Astrocyte (in vitro differentiated cells and primary cell): ENCODE measurements around the gene KLC3. TPM values are rescaled to one million over a fixed set of nuclear protein-coding genes. Genes with fewer than 3 reads are reported as not detected.

Experiments used
- DNase-seq: peaks from one replicate; pipeline ENCODE4 v3.0.0-alpha.2; 2010; ENCODE audit warnings: low read depth
- FAIRE-seq: peaks from 2 replicates; lab custom pipeline; 2011; peaks lifted over from hg19 to GRCh38; lab: Jason Lieb, UNC
- H2AFZ ChIP-seq: 2 replicates; pipeline ENCODE4 v1.6.0; 2012; ENCODE audit warnings: low read depth, low read length, inconsistent platforms
- H3K27ac ChIP-seq: 2 replicates; pipeline ENCODE4 v1.5.1; 2011; ENCODE audit warnings: low read depth, low read length, inconsistent platforms
- H3K27me3 ChIP-seq: 2 replicates; pipeline ENCODE4 v1.6.0; 2011; ENCODE audit warnings: low read length, inconsistent platforms; ENCODE audit not compliant: insufficient read depth
- H3K36me3 ChIP-seq: 2 replicates; pipeline ENCODE4 v1.5.1; 2011; ENCODE audit warnings: low read length, inconsistent platforms; ENCODE audit not compliant: insufficient read depth
- H3K4me1 ChIP-seq: 2 replicates; pipeline ENCODE4 v1.5.1; 2011; ENCODE audit warnings: low read length, inconsistent platforms; ENCODE audit not compliant: insufficient read depth
- H3K4me2 ChIP-seq: 2 replicates; pipeline ENCODE4 v1.6.0; 2012; ENCODE audit warnings: low read length, inconsistent platforms
- H3K4me3 ChIP-seq: 2 replicates; pipeline ENCODE4 v1.5.1; 2011; ENCODE audit warnings: low read depth, mild to moderate bottlenecking, low read length, inconsistent platforms; ENCODE audit not compliant: insufficient read depth
- H3K79me2 ChIP-seq: 2 replicates; pipeline ENCODE4 v1.6.0; 2012; ENCODE audit warnings: mild to moderate bottlenecking, low read length, inconsistent platforms; ENCODE audit not compliant: insufficient read depth
- H3K9ac ChIP-seq: 2 replicates; pipeline ENCODE4 v1.6.0; 2012; ENCODE audit warnings: mild to moderate bottlenecking, low read length, inconsistent platforms
- H3K9me3 ChIP-seq: 2 replicates; pipeline ENCODE4 v1.5.1; 2012; ENCODE audit warnings: low read depth, mild to moderate bottlenecking, low read length, inconsistent platforms; ENCODE audit not compliant: insufficient read depth
- H4K20me1 ChIP-seq: 2 replicates; pipeline ENCODE4 v1.6.0; 2012; ENCODE audit warnings: low read length, inconsistent platforms; ENCODE audit not compliant: insufficient read depth
- H3K27ac Mint-ChIP-seq: one replicate; pipeline ENCODE4 v1.8.0; 2021; ENCODE audit warnings: mild to moderate bottlenecking, mixed read lengths; ENCODE audit not compliant: unreplicated experiment
- H3K27me3 Mint-ChIP-seq: one replicate; pipeline ENCODE4 v1.8.0; 2021; ENCODE audit warnings: low read depth, mixed read lengths; ENCODE audit not compliant: unreplicated experiment
- H3K36me3 Mint-ChIP-seq: one replicate; pipeline ENCODE4 v1.8.0; 2021; ENCODE audit warnings: low read depth, mixed read lengths; ENCODE audit not compliant: unreplicated experiment
- H3K4me1 Mint-ChIP-seq: one replicate; pipeline ENCODE4 v1.8.0; 2021; ENCODE audit warnings: low read depth, mixed read lengths; ENCODE audit not compliant: unreplicated experiment
- H3K4me3 Mint-ChIP-seq: one replicate; pipeline ENCODE4 v1.8.0; 2021; ENCODE audit warnings: mild to moderate bottlenecking, moderate library complexity, mixed read lengths; ENCODE audit not compliant: unreplicated experiment
- H3K9me3 Mint-ChIP-seq: one replicate; pipeline ENCODE4 v1.8.0; 2021; ENCODE audit warnings: mild to moderate bottlenecking, mixed read lengths; ENCODE audit not compliant: unreplicated experiment
- CTCF ChIP-seq: IDR thresholded peaks from 2 replicates; pipeline ENCODE4 v1.5.1; 2011; ENCODE audit warnings: low read depth, mild to moderate bottlenecking, inconsistent platforms, low read length, moderate library complexity; ENCODE audit not compliant: insufficient read depth
- EZH2 ChIP-seq: IDR thresholded peaks from 2 replicates; pipeline ENCODE4 v1.6.1; 2012; ENCODE audit warnings: mild to moderate bottlenecking, low read length, inconsistent platforms; ENCODE audit not compliant: insufficient read depth
- total RNA-seq: library from RNA; stranded (reverse); gene quantifications from 2 replicates; pipeline ENCODE4 v1.2.1, GENCODE V29; 2021

Gene KLC3
- total RNA-seq, 1 donor from 2014 or later: 1.2 TPM

- no peaks in the 10 kb centered on the region for H4K20me1 ChIP-seq
- H3K4me2 ChIP-seq: no peak overlapping the region
- no peak for FAIRE-seq
- H3K9me3 ChIP-seq: no peaks in the 10 kb centered on the region
- no peak overlapping the region for H3K27ac ChIP-seq
- no peak for DNase-seq
- peaks cover 7% of the 10 kb centered on the region for H3K27me3 ChIP-seq
- peaks cover 18% of the 10 kb centered on the region for H3K27me3 Mint-ChIP-seq
- no peak overlapping the region for H3K4me3 Mint-ChIP-seq
- H3K79me2 ChIP-seq: no peaks in the 10 kb centered on the region
- TF ChIP-seq CTCF (no peak), EZH2 (no peak)
- H3K36me3 ChIP-seq: no peaks in the 10 kb centered on the region
- no peak overlapping the region for H2AFZ ChIP-seq
- H3K4me1 ChIP-seq: peaks cover 7% of the 10 kb centered on the region
- H3K4me3 ChIP-seq: no peak overlapping the region
- H3K9ac ChIP-seq: no peak overlapping the region
- no peaks in the 10 kb centered on the region for H3K36me3 Mint-ChIP-seq
- H3K27ac Mint-ChIP-seq: no peak overlapping the region
- H3K4me1 Mint-ChIP-seq: peaks cover 2% of the 10 kb centered on the region
- H3K9me3 Mint-ChIP-seq: no peaks in the 10 kb centered on the region
Observed at GRCh38 chr19:45324349-45324907, 16.1 kb upstream of the KLC3 start.

GRCh38 chr19:45327404-45328143 is 13.0 kb upstream of the KLC3 start:
- Histone ChIP-seq H2AFZ (no peak overlapping the region), H3K4me2 (no peak overlapping the region), H3K9me3 (no peaks in the 10 kb centered on the region), H3K4me3 (no peak overlapping the region), H3K4me1 (peaks cover 7% of the 10 kb centered on the region), H3K79me2 (no peaks in the 10 kb centered on the region), H3K27me3 (peaks cover 7% of the 10 kb centered on the region), H3K36me3 (no peaks in the 10 kb centered on the region), H4K20me1 (no peaks in the 10 kb centered on the region), H3K9ac (no peak overlapping the region), H3K27ac (no peak overlapping the region)
- no peak for TF ChIP-seq CTCF
- TF ChIP-seq EZH2: no peak
- Mint-ChIP-seq H3K4me1 (peaks cover 2% of the 10 kb centered on the region), H3K4me3 (no peak overlapping the region), H3K27ac (no peak overlapping the region), H3K36me3 (no peaks in the 10 kb centered on the region), H3K27me3 (peaks cover 11% of the 10 kb centered on the region), H3K9me3 (no peaks in the 10 kb centered on the region)
- DNase-seq (no peak), FAIRE-seq (no peak)

GRCh38 chr19:45331411-45331810 is 9.1 kb upstream of the KLC3 start:
- Mint-ChIP-seq H3K9me3 (peaks cover 3% of the 10 kb centered on the region), H3K27ac (no peak overlapping the region), H3K4me1 (no peaks in the 10 kb centered on the region), H3K36me3 (no peaks in the 10 kb centered on the region), H3K27me3 (peaks cover 9% of the 10 kb centered on the region), H3K4me3 (no peak overlapping the region)
- no peak for TF ChIP-seq CTCF
- no peak for TF ChIP-seq EZH2
- H3K9ac ChIP-seq: no peak overlapping the region
- no peak for DNase-seq
- no peak overlapping the region for H3K4me3 ChIP-seq
- H3K27ac ChIP-seq: no peak overlapping the region
- no peaks in the 10 kb centered on the region for H3K36me3 ChIP-seq
- H3K9me3 ChIP-seq: no peaks in the 10 kb centered on the region
- no peak for FAIRE-seq
- no peaks in the 10 kb centered on the region for H3K79me2 ChIP-seq
- H2AFZ ChIP-seq: no peak overlapping the region
- no peaks in the 10 kb centered on the region for H4K20me1 ChIP-seq
- no peak overlapping the region for H3K4me2 ChIP-seq
- H3K4me1 ChIP-seq: peaks cover under 1% of the 10 kb centered on the region
- H3K27me3 ChIP-seq: no peaks in the 10 kb centered on the region
